ENCODE results near the gene PTPRM.

GRCh38 chr18:7623681-7624080 is 56.6 kb downstream of the PTPRM start:
- TF ChIP-seq CTCF (tag by site-specific recombination; IDR thresholded peaks at IDR 0.05) (no peak), WT1 (tag by site-specific recombination; IDR thresholded peaks at IDR 0.05) (no peak), REST (tag by site-specific recombination; IDR thresholded peaks at IDR 0.05) (no peak), INSM2 (tag by site-specific recombination; IDR thresholded peaks at IDR 0.05) (no peak)

Data from HEK293 (cell line).